AG04449 (cell line): ENCODE data around the gene ROPN1L.

ENCODE experiments used
- CTCF ChIA-PET: fragments of 350-600 bp; formaldehyde crosslinking; extraction: SDS; loops from one replicate; lab custom pipeline; 2021; ENCODE audit warnings: antibody characterized with exemption; lab: Yijun Ruan, JAX
- POLR2A ChIA-PET: fragments of 400-600, 350-600 bp; formaldehyde crosslinking; extraction: SDS; loops from one replicate; lab custom pipeline; 2020; ENCODE audit warnings: antibody characterized with exemption, inconsistent platforms; lab: Yijun Ruan, JAX
- DNase-seq: peaks from one replicate; pipeline ENCODE4 v3.0.0-alpha.2; 2010; ENCODE audit warnings: low read depth, low spot score
- H3K4me3 ChIP-seq: 2 replicates; pipeline ENCODE4 v1.5.1; 2011; ENCODE audit warnings: low read depth, mild to moderate bottlenecking, control low read depth, low read length
- TF ChIP-seq, protein P1 (sequence below): IDR thresholded peaks from one replicate; pipeline ENCODE4 v1.5.1; 2011; ENCODE audit warnings: mild to moderate bottlenecking, moderate library complexity, low read length, control low read depth, inconsistent platforms; ENCODE audit not compliant: insufficient read depth; ENCODE audit errors: missing control alignments

The ROPN1L gene

DNA sequence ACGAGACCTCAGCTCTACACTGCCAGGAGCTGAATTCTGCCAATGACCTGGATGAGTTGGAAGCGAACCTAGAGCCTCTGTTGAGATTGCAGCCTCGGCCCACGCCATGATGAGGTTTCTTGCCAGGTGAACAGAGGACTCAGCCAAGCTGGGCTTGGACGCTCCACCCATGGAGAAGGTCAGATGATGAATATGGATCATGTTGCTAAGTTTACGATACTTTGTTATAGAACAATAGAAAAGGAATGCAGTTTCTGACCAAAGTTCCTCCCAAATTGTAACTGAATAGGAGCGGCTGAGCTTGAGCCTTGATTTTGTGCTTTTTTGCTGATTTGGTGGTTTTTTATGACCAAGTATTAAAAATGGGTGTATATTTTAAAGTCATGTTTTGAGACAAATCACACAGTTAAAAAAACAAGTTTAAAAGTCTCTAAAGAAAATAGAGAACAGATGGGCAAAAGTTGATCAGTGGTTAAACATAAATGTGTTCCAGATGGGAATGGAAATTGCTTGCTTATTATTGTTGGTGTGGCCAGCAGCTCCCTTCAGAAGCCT lies 32.9 kb downstream of the ROPN1L start:
- TF ChIP-seq, protein P1, sequence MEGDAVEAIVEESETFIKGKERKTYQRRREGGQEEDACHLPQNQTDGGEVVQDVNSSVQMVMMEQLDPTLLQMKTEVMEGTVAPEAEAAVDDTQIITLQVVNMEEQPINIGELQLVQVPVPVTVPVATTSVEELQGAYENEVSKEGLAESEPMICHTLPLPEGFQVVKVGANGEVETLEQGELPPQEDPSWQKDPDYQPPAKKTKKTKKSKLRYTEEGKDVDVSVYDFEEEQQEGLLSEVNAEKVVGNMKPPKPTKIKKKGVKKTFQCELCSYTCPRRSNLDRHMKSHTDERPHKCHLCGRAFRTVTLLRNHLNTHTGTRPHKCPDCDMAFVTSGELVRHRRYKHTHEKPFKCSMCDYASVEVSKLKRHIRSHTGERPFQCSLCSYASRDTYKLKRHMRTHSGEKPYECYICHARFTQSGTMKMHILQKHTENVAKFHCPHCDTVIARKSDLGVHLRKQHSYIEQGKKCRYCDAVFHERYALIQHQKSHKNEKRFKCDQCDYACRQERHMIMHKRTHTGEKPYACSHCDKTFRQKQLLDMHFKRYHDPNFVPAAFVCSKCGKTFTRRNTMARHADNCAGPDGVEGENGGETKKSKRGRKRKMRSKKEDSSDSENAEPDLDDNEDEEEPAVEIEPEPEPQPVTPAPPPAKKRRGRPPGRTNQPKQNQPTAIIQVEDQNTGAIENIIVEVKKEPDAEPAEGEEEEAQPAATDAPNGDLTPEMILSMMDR = no peak
- no peak overlapping the region for H3K4me3 ChIP-seq
- POLR2A ChIA-PET = no interaction called here
- CTCF ChIA-PET = interaction anchor here (0.8 to 2.6 kb wide), 2 partner anchors 14 to 153 kb away, joined by 4 to 8 read pairs; no protein-coding TSS in a partner anchor
- DNase-seq = no peak

GRCh38 chr5:10475931-10476676 lies 34.4 kb downstream of the ROPN1L start:
- H3K4me3 ChIP-seq = no peak overlapping the region
- POLR2A ChIA-PET = no interaction called here
- CTCF ChIA-PET = interaction anchor here (2.6 kb wide), 1 partner anchor 152 kb away, joined by 8 read pairs; no protein-coding TSS in a partner anchor
- TF ChIP-seq, protein P1 = no peak
- DNase-seq = no peak

DNA sequence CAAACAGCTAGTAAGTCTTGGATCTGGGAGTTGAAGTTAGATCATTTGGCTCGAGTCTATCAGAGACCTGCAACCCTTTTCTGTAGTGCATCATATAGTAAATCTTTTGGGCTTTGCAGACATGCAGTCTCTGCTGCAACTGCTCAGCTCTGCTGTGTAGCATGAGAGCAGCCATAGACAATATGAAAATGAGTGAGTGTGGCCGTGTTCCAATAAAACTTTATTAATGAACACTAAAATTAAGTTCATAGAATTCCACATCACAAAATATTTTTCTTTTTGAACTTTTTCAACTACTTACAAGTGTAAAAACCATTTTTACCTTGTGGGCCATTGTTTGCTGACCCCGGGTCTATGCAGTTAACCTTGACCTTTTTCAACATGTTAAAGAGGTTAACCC lies 35.2 kb downstream of the ROPN1L start:
- ChIA-PET CTCF (interaction anchor here (2.6 kb wide), 1 partner anchor 151 kb away, joined by 8 read pairs; no protein-coding TSS in a partner anchor), POLR2A (no interaction called here)
- TF ChIP-seq, protein P1 = no peak
- DNase-seq = no peak
- H3K4me3 ChIP-seq = no peak overlapping the region

GRCh38 chr5:10477943-10478342 lies 36.3 kb downstream of the ROPN1L start:
- DNase-seq = no peak
- POLR2A ChIA-PET = interaction anchor here (1.2 kb wide), 1 partner anchor 47 kb away, joined by 3 read pairs; no protein-coding TSS in a partner anchor
- TF ChIP-seq, protein P1 = no peak
- CTCF ChIA-PET = interaction anchor here (1.0 to 1.6 kb wide), 4 partner anchors 12 to 149 kb away, joined by 3 to 5 read pairs (median 4); no protein-coding TSS in a partner anchor
- H3K4me3 ChIP-seq = no peak overlapping the region

GRCh38 chr5:10478436-10478835 lies 36.8 kb downstream of the ROPN1L start:
- DNase-seq = no peak
- CTCF ChIA-PET = interaction anchor here (1.0 to 1.6 kb wide), 4 partner anchors 11 to 149 kb away, joined by 3 to 5 read pairs (median 4); no protein-coding TSS in a partner anchor
- POLR2A ChIA-PET = interaction anchor here (1.1 to 1.2 kb wide), 2 partner anchors 46 to 73 kb away, joined by 3 read pairs; no protein-coding TSS in a partner anchor

More at GRCh38 chr5:10478436-10478835, 36.8 kb downstream of the ROPN1L start:
- TF ChIP-seq, protein P1 = no peak
- H3K4me3 ChIP-seq = no peak overlapping the region
